Right lobe of liver (tissue), 4 donors: ENCODE results near the gene AGT.

Experiments used
- CTCF ChIP-seq, 4 donors: fragments of 200-600 bp in 3 of 4; fragments of 450-650 bp in 1 of 4; IDR thresholded peaks; one replicate each; pipeline versions ENCODE4 v1.5.1 to v1.8.0; 2016 to 2022; ENCODE audit warnings: antibody characterized with exemption in 4 of 4, mild to moderate bottlenecking in 2 of 4
- POLR2A ChIP-seq: fragments of 450-650 bp; IDR thresholded peaks from one replicate; pipeline ENCODE4 v1.6.1; 2017; ENCODE audit warnings: antibody characterized with exemption, mild to moderate bottlenecking
- donor health status: DM: no; HTN: no; CAD: no.
- donor health status: DM: no; HTN: no; CAD: no.
- donor health status: DM: no; HTN: yes; CAD: no.

- TF ChIP-seq CTCF (IDR thresholded peaks at IDR 0.05), result no peak
- TF ChIP-seq POLR2A, result no peak
These were observed 10.8 kb downstream of the AGT start for GRCh38 chr1:230702934-230703678.
